Measurements from ENCODE around the gene NEU4.
"Not testable (repeated sequence)": the region's sequence is repeated elsewhere in the genome, so short reads cannot be mapped to it uniquely, and the experiment has no call there.

The NEU4 gene

DNA sequence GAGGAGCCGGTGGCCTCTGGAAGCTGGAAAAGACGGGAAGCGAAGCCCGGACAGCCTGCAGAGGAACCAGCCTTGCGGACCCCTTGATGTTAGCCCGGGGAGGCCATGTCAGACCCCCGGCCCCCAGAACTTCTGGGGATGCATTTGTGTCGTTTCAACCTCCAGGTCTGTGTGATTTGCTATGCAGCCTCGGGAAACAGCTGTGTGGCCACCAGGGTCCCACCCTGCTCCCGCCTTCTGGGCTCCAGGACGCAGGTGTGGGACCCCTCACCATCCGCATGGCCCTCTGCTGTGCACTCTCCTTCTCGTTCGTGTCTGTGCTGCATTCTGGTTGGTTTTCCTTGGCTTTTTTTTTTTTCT, 13.3 kb downstream of the NEU4 start:
- no peak for DNase-seq (ENCODE audit: low read depth in 2 of 2)
- TF ChIP-seq, protein P1, sequence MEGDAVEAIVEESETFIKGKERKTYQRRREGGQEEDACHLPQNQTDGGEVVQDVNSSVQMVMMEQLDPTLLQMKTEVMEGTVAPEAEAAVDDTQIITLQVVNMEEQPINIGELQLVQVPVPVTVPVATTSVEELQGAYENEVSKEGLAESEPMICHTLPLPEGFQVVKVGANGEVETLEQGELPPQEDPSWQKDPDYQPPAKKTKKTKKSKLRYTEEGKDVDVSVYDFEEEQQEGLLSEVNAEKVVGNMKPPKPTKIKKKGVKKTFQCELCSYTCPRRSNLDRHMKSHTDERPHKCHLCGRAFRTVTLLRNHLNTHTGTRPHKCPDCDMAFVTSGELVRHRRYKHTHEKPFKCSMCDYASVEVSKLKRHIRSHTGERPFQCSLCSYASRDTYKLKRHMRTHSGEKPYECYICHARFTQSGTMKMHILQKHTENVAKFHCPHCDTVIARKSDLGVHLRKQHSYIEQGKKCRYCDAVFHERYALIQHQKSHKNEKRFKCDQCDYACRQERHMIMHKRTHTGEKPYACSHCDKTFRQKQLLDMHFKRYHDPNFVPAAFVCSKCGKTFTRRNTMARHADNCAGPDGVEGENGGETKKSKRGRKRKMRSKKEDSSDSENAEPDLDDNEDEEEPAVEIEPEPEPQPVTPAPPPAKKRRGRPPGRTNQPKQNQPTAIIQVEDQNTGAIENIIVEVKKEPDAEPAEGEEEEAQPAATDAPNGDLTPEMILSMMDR (IDR thresholded peaks at IDR 0.05; ENCODE audit: low read depth, low read length) = no peak
- no peak overlapping the region for H3K4me3 ChIP-seq (replicated peaks in 1 of 2; ENCODE audit: low read depth in 2 of 2, low read length in 2 of 2)

DNA sequence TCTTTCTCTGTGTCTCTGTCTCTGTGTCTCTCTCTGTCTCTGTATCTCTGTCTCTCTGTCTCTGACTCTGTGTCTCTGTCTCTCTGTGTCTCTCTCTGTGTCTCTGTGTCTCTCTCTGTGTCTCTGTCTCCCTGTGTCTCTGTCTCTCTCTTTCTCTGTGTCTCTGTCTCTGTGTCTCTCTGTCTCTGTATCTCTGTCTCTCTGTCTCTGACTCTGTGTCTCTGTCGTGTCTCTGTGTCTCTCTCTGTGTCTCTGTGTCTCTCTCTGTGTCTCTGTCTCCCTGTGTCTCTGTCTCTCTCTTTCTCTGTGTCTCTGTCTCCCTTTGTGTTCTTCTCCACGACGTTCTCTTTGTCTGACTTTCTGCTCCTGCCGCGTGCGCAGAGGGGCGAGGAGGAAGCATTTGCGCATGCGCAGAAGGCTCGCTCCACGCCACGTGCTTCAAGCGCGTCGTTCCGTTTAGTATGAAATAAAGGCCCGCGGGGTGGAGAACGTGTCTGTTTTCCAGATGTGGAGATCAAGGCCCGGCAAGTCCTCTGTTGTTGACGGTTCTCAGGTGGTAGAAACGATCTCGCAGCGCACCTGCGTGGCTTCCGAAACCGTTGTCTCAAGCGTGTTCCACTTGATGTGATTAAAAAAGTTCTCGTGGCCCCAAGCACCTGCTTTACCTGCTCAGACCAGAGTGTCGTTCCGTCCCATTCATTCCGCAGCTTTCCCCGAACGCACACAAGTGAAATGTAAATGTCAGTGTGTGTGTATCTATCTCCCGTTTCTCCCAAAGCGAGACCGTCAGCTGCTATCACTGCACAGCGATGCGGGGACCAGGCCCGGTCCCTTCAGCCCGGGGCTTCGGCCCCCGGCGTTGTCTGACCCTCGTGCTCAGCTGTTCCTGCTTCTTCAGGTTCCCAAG, 14.8 kb downstream of the NEU4 start:
- not testable (repeated sequence) for H3K4me3 ChIP-seq (replicated peaks in 1 of 2; ENCODE audit: low read depth in 2 of 2, low read length in 2 of 2); DNase-seq (ENCODE audit: low read depth in 2 of 2)

DNA sequence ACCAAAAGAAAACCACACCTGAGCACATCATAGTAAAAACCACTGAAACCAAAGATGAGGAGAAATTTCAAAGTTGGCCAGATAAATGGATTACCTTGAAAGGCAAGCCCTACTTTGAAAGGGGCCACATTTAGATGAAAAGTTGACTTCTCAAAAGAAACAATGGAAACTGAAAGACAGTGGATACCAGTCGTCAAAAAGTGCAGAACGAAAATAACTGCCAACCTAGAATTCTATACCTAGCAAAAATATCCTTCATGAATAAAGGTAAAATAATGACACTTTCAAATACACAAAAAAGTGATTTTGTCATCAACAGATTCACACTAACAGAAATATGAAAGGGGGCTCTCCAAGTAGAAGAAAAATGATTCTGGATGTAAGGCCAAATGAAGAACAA, 18.4 kb downstream of the NEU4 start:
- no peak for DNase-seq (ENCODE audit: low read depth in 2 of 2)
- no peak overlapping the region for H3K4me3 ChIP-seq (replicated peaks in 1 of 2; ENCODE audit: low read depth in 2 of 2, low read length in 2 of 2)
- TF ChIP-seq, protein P1 (IDR thresholded peaks at IDR 0.05; ENCODE audit: low read depth, low read length) = no peak

DNA sequence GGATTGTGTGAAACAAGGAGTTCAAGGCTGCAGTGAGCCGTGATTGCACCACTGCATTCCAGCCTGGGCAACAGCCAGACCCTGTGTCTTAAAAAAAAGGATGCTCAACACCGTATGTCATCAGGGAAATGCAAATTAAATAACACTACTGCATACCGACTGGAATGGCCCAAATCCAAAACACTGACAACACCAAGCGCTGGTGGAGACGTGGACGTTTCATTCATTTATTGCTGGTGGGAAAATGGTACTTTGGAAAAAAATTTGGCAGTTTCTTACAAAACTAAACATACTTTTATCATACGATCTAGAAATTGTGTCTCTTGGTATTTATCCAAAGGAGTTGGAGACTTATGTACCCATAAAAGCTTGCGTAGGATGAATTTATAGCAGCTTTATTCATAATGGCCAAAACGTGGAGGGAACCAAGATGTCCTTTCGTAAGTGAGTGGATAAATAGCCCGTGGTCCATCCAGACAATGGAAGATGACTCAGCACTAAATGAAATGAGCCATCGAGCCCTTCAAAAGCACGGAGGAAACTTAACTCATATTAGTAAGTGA, 24.2 kb downstream of the NEU4 start:
- H3K4me3 ChIP-seq (replicated peaks in 1 of 2; ENCODE audit: low read depth in 2 of 2, low read length in 2 of 2) = no peak overlapping the region
- TF ChIP-seq, protein P1 (IDR thresholded peaks at IDR 0.05; ENCODE audit: low read depth, low read length) = no peak
- peak; percentile 67 to 89 for DNase-seq (ENCODE audit: low read depth in 2 of 2)

DNA sequence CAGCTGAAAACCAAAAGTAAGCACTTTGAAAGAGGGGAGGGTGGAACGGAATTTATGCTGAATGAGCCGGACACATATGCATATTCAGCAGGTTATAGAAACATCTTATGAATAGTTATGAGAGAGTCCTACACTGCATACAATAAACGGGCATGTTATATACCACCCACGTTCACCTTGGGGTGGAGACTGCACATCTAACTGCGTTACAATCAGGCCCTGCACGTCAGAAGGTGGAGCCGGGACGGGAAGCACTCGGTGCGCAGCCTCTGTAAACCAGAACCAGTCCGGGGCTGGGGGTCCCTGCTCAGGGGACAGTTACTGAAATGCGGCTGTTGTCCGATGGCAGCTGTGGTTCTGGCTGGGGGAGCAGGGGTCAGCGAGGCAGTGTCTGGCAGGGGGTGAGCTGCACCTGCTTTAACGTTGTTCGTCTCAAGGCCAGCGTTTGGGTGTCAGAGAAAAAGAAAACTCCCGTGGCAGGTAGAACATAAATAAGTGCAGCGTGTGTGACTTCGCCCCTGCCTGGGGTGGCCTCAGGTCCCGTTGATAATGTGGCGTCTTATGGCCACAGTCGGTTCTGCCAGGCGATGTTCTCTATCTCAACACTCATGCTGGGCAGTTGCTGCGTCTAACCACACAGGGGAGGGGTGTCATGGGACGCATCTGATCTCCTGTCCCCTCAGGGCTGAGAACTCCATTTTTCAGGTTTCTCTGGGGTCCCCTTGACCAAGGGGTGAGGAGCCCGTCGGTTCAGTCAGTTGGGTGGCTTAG, 24.9 kb downstream of the NEU4 start:
- not testable (repeated sequence) for H3K4me3 ChIP-seq (replicated peaks in 1 of 2; ENCODE audit: low read depth in 2 of 2, low read length in 2 of 2); DNase-seq (ENCODE audit: low read depth in 2 of 2)

DNA sequence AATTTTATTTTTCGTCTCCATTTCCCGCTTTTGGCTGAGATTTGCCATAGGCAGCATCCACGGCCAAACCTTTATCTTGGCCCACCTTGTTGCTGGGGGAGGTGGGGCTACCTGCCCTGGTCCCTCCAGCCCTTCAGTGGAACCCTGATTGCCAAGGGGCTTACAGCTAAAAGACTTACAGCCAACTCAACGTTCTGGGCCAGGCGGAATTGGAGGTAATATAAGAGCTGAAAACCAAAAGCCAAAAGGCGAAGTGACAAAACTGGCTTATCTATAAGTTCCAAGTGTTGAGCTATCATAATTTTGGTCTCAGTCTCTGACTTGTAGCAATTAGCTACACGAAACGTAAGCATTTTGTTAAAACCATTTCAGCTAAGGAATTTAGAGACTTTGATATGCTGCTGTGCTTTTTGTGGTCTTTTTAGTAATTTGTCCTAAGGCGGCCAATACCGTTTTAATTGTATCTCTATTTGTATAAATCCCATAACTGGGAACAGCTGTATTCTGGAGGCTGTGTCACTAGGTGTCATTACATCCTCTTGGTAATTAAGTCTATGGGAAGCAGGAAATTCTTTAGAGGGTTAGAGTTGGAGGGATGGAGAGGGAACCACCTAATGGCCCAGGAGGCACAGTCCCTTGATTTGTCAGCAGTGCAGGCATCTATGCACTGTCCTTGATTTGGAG, 25.7 kb downstream of the NEU4 start:
- no peak for DNase-seq (ENCODE audit: low read depth in 2 of 2)
- H3K4me3 ChIP-seq (replicated peaks in 1 of 2; ENCODE audit: low read depth in 2 of 2, low read length in 2 of 2) = no peak overlapping the region
- TF ChIP-seq, protein P1 (IDR thresholded peaks at IDR 0.05; ENCODE audit: low read depth, low read length) = no peak

DNA sequence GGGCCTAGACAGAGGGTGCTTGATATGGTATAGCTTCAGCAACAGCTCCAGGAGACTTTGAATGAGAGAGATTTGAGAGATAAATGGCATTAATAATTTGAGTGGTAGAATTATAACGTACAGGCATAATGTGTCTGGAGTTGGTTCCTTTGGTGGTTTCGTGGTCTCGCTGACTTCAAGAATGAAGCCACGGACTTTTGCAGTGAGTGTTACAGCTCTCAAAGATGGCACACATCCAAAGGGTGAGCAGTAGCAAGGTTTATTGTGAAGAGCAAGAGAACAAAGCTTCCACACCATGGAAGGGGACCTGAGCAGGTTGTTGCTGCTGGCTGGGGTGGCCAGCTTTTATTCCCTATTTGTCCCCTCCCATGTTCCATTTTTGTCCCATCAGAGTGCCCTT, 26.6 kb downstream of the NEU4 start:
- no peak overlapping the region for H3K4me3 ChIP-seq (replicated peaks in 1 of 2; ENCODE audit: low read depth in 2 of 2, low read length in 2 of 2)
- TF ChIP-seq, protein P1 (IDR thresholded peaks at IDR 0.05; ENCODE audit: low read depth, low read length) = no peak
- no peak for DNase-seq (ENCODE audit: low read depth in 2 of 2)

All from cardiac fibroblast (primary cell).